H9 (cell line): Measurements from ENCODE around the gene ROR1. TPM values are rescaled to one million over a fixed set of nuclear protein-coding genes. Genes with fewer than 3 reads are reported as not detected.
A peak's percentile ranks its signal among the peaks of the same experiment; 100 is the strongest.

ENCODE experiments used
- DNase-seq: peaks from one replicate; pipeline ENCODE4 v3.0.0-alpha.2; 2017
- H2AFZ ChIP-seq: one replicate; pipeline ENCODE4 v1.6.1; 2013; ENCODE audit warnings: mild to moderate bottlenecking, low read length, control low read depth, moderate library complexity
- H2AK5ac ChIP-seq: 2 replicates; pipeline ENCODE4 v1.6.1; 2013; ENCODE audit warnings: low read length, control low read depth, mixed read lengths; ENCODE audit not compliant: insufficient read length
- H2BK120ac ChIP-seq: one replicate; pipeline ENCODE4 v1.6.1; 2013; ENCODE audit warnings: low read depth, mild to moderate bottlenecking, low read length, control low read depth, inconsistent platforms; ENCODE audit not compliant: poor library complexity, severe bottlenecking
- H2BK12ac ChIP-seq: 2 replicates; pipeline ENCODE4 v1.6.1; 2013; ENCODE audit warnings: low read length, control low read depth, mixed read lengths, low read depth; ENCODE audit not compliant: insufficient read length
- H2BK15ac ChIP-seq: 2 replicates; pipeline ENCODE4 v1.6.1; 2013; ENCODE audit warnings: low read depth, low read length, control low read depth
- H2BK20ac ChIP-seq: one replicate; pipeline ENCODE4 v1.6.1; 2013; ENCODE audit warnings: low read depth, mild to moderate bottlenecking, low read length, control low read depth, inconsistent platforms; ENCODE audit not compliant: poor library complexity, severe bottlenecking
- H2BK5ac ChIP-seq: 2 replicates; pipeline ENCODE4 v1.6.1; 2013; ENCODE audit warnings: low read length, control low read depth, mixed read lengths; ENCODE audit not compliant: insufficient read length
- H3K14ac ChIP-seq: 2 replicates; pipeline ENCODE4 v1.6.1; 2013; ENCODE audit warnings: low read length, control low read depth; ENCODE audit not compliant: insufficient read depth
- H3K18ac ChIP-seq: 2 replicates; pipeline ENCODE4 v1.6.1; 2013; ENCODE audit warnings: low read depth, mild to moderate bottlenecking, mixed read lengths, low read length, control low read depth; ENCODE audit not compliant: insufficient read length
- H3K23ac ChIP-seq: 2 replicates; pipeline ENCODE4 v1.6.1; 2013; ENCODE audit warnings: low read length, control low read depth, mixed read lengths, low read depth; ENCODE audit not compliant: insufficient read length
- H3K23me2 ChIP-seq: 2 replicates; pipeline ENCODE4 v1.6.1; 2013; ENCODE audit warnings: low read depth, mild to moderate bottlenecking, mixed read lengths, low read length, control low read depth; ENCODE audit not compliant: insufficient read length, poor library complexity, severe bottlenecking
- H3K27ac ChIP-seq: 2 replicates; pipeline ENCODE4 v1.5.1; 2013; ENCODE audit warnings: low read length, control low read depth, mixed read lengths, low read depth; ENCODE audit not compliant: insufficient read length
- H3K27me3 ChIP-seq: 2 replicates; pipeline ENCODE4 v1.6.1; 2013; ENCODE audit warnings: low read length, control low read depth, inconsistent platforms; ENCODE audit not compliant: insufficient read depth
- H3K4ac ChIP-seq: 2 replicates; pipeline ENCODE4 v1.6.1; 2013; ENCODE audit warnings: low read depth, mild to moderate bottlenecking, control low read depth, inconsistent platforms, low read length, moderate library complexity
- H3K4me1 ChIP-seq: 2 replicates; pipeline ENCODE4 v1.6.1; 2013; ENCODE audit warnings: low read length, control low read depth, inconsistent platforms; ENCODE audit not compliant: insufficient read depth
- H3K4me2 ChIP-seq: 2 replicates; pipeline ENCODE4 v1.6.1; 2013; ENCODE audit warnings: low read length, control low read depth, mixed read lengths; ENCODE audit not compliant: insufficient read length, insufficient read depth
- H3K56ac ChIP-seq: 2 replicates; pipeline ENCODE4 v1.6.1; 2013; ENCODE audit warnings: low read depth, mild to moderate bottlenecking, mixed read lengths, low read length, control low read depth; ENCODE audit not compliant: insufficient read length
- H3K79me1 ChIP-seq: 2 replicates; pipeline ENCODE4 v1.6.1; 2013; ENCODE audit warnings: low read depth, mild to moderate bottlenecking, moderate library complexity, low read length, control low read depth, inconsistent platforms; ENCODE audit not compliant: insufficient read depth, poor library complexity, severe bottlenecking
- H3K79me2 ChIP-seq: 2 replicates; pipeline ENCODE4 v1.6.1; 2013; ENCODE audit warnings: low read length, control low read depth, inconsistent platforms; ENCODE audit not compliant: insufficient read depth
- H3K9ac ChIP-seq: 2 replicates; pipeline ENCODE4 v1.6.1; 2013; ENCODE audit warnings: low read length, control low read depth, mixed read lengths; ENCODE audit not compliant: insufficient read length; ENCODE audit errors: extremely low read depth
- H3K9me3 ChIP-seq: one replicate; pipeline ENCODE4 v1.6.1; 2013; ENCODE audit warnings: low read depth, low read length, inconsistent platforms; ENCODE audit not compliant: control insufficient read depth
- H3T11ph ChIP-seq: one replicate; pipeline ENCODE4 v1.6.1; 2013; ENCODE audit warnings: mild to moderate bottlenecking, low read length, control low read depth, inconsistent platforms
- H4K20me1 ChIP-seq: one replicate; pipeline ENCODE4 v1.6.1; 2013; ENCODE audit not compliant: control insufficient read depth, insufficient read length, insufficient read depth
- H4K5ac ChIP-seq: 2 replicates; pipeline ENCODE4 v1.6.1; 2013; ENCODE audit warnings: low read depth, mild to moderate bottlenecking, mixed read lengths, low read length, control low read depth; ENCODE audit not compliant: insufficient read length
- H4K8ac ChIP-seq: replicated peaks from 2 replicates; pipeline ENCODE4 v1.6.1; 2013; ENCODE audit warnings: low read length, control low read depth, mixed read lengths, low read depth; ENCODE audit not compliant: insufficient read length
- H4K91ac ChIP-seq: 2 replicates; pipeline ENCODE4 v1.6.1; 2013; ENCODE audit warnings: low read depth, mild to moderate bottlenecking, moderate library complexity, mixed read lengths, low read length, control low read depth; ENCODE audit not compliant: insufficient read length
- H3K27ac Mint-ChIP-seq, 3 experiments: 2 replicates in 2 of 3; 3 replicates in 1 of 3; pipeline ENCODE4 v1.8.0; 2020 to 2021; ENCODE audit warnings: mixed read lengths in 3 of 3, mild to moderate bottlenecking in 1 of 3, moderate library complexity in 1 of 3
- H3K27me3 Mint-ChIP-seq: 2 replicates; pipeline ENCODE4 v1.8.0; 2021; ENCODE audit warnings: low read depth, mild to moderate bottlenecking, moderate library complexity, mixed read lengths
- H3K36me3 Mint-ChIP-seq, 3 experiments: 2 replicates in 2 of 3; 3 replicates in 1 of 3; pipeline ENCODE4 v1.8.0; 2020 to 2021; ENCODE audit warnings: low read depth in 3 of 3, mixed read lengths in 3 of 3; ENCODE audit not compliant: insufficient read depth in 1 of 3
- H3K4me1 Mint-ChIP-seq, 2 experiments: 2 replicates each; pipeline ENCODE4 v1.8.0; 2020; ENCODE audit warnings: mixed read lengths in 2 of 2
- H3K4me3 Mint-ChIP-seq, 2 experiments: 2 replicates in 1 of 2; 3 replicates in 1 of 2; pipeline ENCODE4 v1.8.0; 2020 to 2021; ENCODE audit warnings: mild to moderate bottlenecking in 2 of 2, mixed read lengths in 2 of 2, moderate library complexity in 1 of 2
- H3K9me3 Mint-ChIP-seq, 2 experiments: 2 replicates in 1 of 2; 3 replicates in 1 of 2; pipeline ENCODE4 v1.8.0; 2020; ENCODE audit warnings: mild to moderate bottlenecking in 2 of 2, mixed read lengths in 2 of 2, moderate library complexity in 1 of 2
- CTCF ChIP-seq: fragments of 200-600 bp; sonication (generic); conservative IDR thresholded peaks from 3 replicates; pipeline ENCODE4 v1.8.0; 2021; ENCODE audit warnings: antibody characterized with exemption, mild to moderate bottlenecking
- WGBS: extraction: QIAGEN DNeasy Blood & Tissue Kit; methylation state at CpG from one replicate; pipeline ENCODE4 v1.1.7; 2013; ENCODE audit warnings: missing lambda C conversion rate, low lambda C conversion rate, mixed read lengths; ENCODE audit not compliant: insufficient read length; ENCODE audit errors: extremely low coverage; 5-methylcytosine and 5-hydroxymethylcytosine counted together
- total RNA-seq: library from RNA; stranded (reverse); gene quantifications from 2 replicates; pipeline ENCODE4 v1.2.1, GENCODE V29; 2021

The ROR1 gene
- total RNA-seq, 1 experiment from 2014 or later, result 75.9 TPM

- Histone ChIP-seq H2BK120ac (no peak overlapping the region), H4K5ac (no peak overlapping the region), H4K91ac (no peak overlapping the region), H2AK5ac (no peak overlapping the region), H3K4ac (no peak overlapping the region), H3K4me2 (no peak overlapping the region), H3K23ac (no peak overlapping the region), H3K14ac (no peak overlapping the region), H3K23me2 (no peaks in the 10 kb centered on the region), H3K4me1 (peaks cover 17% of the 10 kb centered on the region), H3K9me3 (no peaks in the 10 kb centered on the region), H2BK12ac (no peak overlapping the region), H2BK5ac (no peak overlapping the region), H4K8ac (no peak overlapping the region), H3T11ph (no peak overlapping the region), H3K9ac (no peak overlapping the region), H2AFZ (no peak overlapping the region), H3K27me3 (no peaks in the 10 kb centered on the region), H2BK15ac (no peak overlapping the region), H3K56ac (no peak overlapping the region), H2BK20ac (no peak overlapping the region), H3K79me1 (no peaks in the 10 kb centered on the region), H3K27ac (no peak overlapping the region), H4K20me1 (no peaks in the 10 kb centered on the region), H3K18ac (no peak overlapping the region), H3K79me2 (peaks cover 6% of the 10 kb centered on the region; the same call in 1 of the 2 replicates)
- Mint-ChIP-seq H3K27ac (peak overlapping the region in 1 of 3 experiments; percentile 87; a peak in 1 of 7 replicates), H3K4me3 (no peak overlapping the region), H3K9me3 (peaks cover 0 to 12% of the 10 kb centered on the region in 2 experiments; a peak in 3 of 5 replicates), H3K4me1 (peaks cover 45 to 46% of the 10 kb centered on the region in 2 experiments), H3K36me3 (peaks cover 0 to 22% (median 17%) of the 10 kb centered on the region in 3 experiments; a peak in 5 of 7 replicates), H3K27me3 (no peaks in the 10 kb centered on the region; the same call in 1 of the 2 replicates)
- TF ChIP-seq CTCF, result no peak
- WGBS, result no CpG with 5 or more reads among the region's 8 CpGs
- DNase-seq, result peak; percentile 57
These were observed 230.7 kb downstream of the ROR1 start for GRCh38 chr1:64004451-64005025.
